HG02970 (cell line): ENCODE results near the gene APBA2.

Experiments used
- ATAC-seq: cut with Tn5 transposase; IDR thresholded peaks from one replicate; pipeline ENCODE4 v1.9.1; 2021; ENCODE audit warnings: mild to moderate bottlenecking, moderate library complexity, moderate number of reproducible peaks; ENCODE audit not compliant: unreplicated experiment, low FRiP score

The APBA2 gene

GRCh38 chr15:29124581-29125381 lies 239.0 kb downstream of the APBA2 start:
- ATAC-seq = no peak

- ATAC-seq = no peak
Measured at GRCh38 chr15:29125382-29126207, 239.8 kb downstream of the APBA2 start.

- ATAC-seq = no peak
Measured at GRCh38 chr15:29126208-29126536, 240.4 kb downstream of the APBA2 start.

GRCh38 chr15:29126821-29127461 lies 241.2 kb downstream of the APBA2 start:
- ATAC-seq = no peak

- no peak for ATAC-seq
Measured at GRCh38 chr15:29127506-29128430, 242.0 kb downstream of the APBA2 start.

GRCh38 chr15:29128671-29129070 lies 242.9 kb downstream of the APBA2 start:
- ATAC-seq = no peak

- ATAC-seq = no peak
Measured at GRCh38 chr15:29129221-29129620, 243.4 kb downstream of the APBA2 start.

GRCh38 chr15:29129926-29130325 lies 244.2 kb downstream of the APBA2 start:
- ATAC-seq = no peak

- no peak for ATAC-seq
Measured at GRCh38 chr15:29130476-29130875, 244.7 kb downstream of the APBA2 start.

- ATAC-seq = no peak
Measured at GRCh38 chr15:29130951-29131839, 245.4 kb downstream of the APBA2 start.

GRCh38 chr15:29131840-29132420 lies 246.2 kb downstream of the APBA2 start:
- no peak for ATAC-seq

GRCh38 chr15:29132735-29133181 lies 247.0 kb downstream of the APBA2 start:
- no peak for ATAC-seq

GRCh38 chr15:29133321-29133720 lies 247.5 kb downstream of the APBA2 start:
- no peak for ATAC-seq

- no peak for ATAC-seq
Measured at GRCh38 chr15:29133791-29134190, 248.0 kb downstream of the APBA2 start.

GRCh38 chr15:29134239-29134638 lies 248.5 kb downstream of the APBA2 start:
- no peak for ATAC-seq

GRCh38 chr15:29134641-29135308 lies 249.0 kb downstream of the APBA2 start:
- ATAC-seq = no peak

GRCh38 chr15:29135309-29135657 lies 249.5 kb downstream of the APBA2 start:
- ATAC-seq = no peak
